Panc1 (cell line): Measurements from ENCODE around the gene SORBS1. TPM values are rescaled to one million over a fixed set of nuclear protein-coding genes. Genes with fewer than 3 reads are reported as not detected.

Experiments used
- ATAC-seq: fragments of 200-7000 bp; cut with Tn5 transposase; 2 replicates; pipeline ENCODE4 v1.9.1; 2020; ENCODE audit warnings: mild to moderate bottlenecking, moderate library complexity
- BruUV-seq: library from RNA; stranded (reverse); fragments of 400-500 nt; replicated peaks from 2 replicates; lab custom pipeline; 2021; lab: Mats Ljungman, UMichigan
- CTCF ChIA-PET: fragments of 300-600 bp; sonication (Branson Sonifier 250); formaldehyde crosslinking; loops from one replicate; lab custom pipeline; 2022; ENCODE audit warnings: antibody characterized with exemption; lab: Charles Lee
- POLR2A ChIA-PET: fragments of 300-600 bp; sonication (Branson Sonifier 250); formaldehyde crosslinking; loops from one replicate; lab custom pipeline; 2022; ENCODE audit warnings: antibody characterized with exemption; lab: Charles Lee
- DNase-seq: peaks from one replicate; pipeline ENCODE4 v3.0.0-alpha.2; 2010; ENCODE audit warnings: low read depth, low spot score
- H3K27ac ChIP-seq: 2 replicates; pipeline ENCODE4 v1.5.1; 2011; ENCODE audit warnings: mild to moderate bottlenecking, low read length, inconsistent platforms
- H3K27me3 ChIP-seq: fragments of 200-500 bp; sonication (Bioruptor generic); 2 replicates; pipeline ENCODE4 v1.6.0; 2014; ENCODE audit warnings: low read length, inconsistent platforms; ENCODE audit not compliant: control insufficient read depth, insufficient read depth
- H3K36me3 ChIP-seq: fragments of 200-500 bp; sonication (Bioruptor generic); 2 replicates; pipeline ENCODE4 v1.5.1; 2014; ENCODE audit warnings: inconsistent platforms, mild to moderate bottlenecking, low read length, moderate library complexity; ENCODE audit not compliant: control insufficient read depth, insufficient read depth
- H3K4me1 ChIP-seq: 2 replicates; pipeline ENCODE4 v1.5.1; 2011; ENCODE audit warnings: inconsistent platforms, mild to moderate bottlenecking, low read length, moderate library complexity; ENCODE audit not compliant: control insufficient read depth, insufficient read depth
- H3K4me3 ChIP-seq, 2 experiments: 2 replicates each; pipeline ENCODE4 v1.5.1; 2011 to 2012; ENCODE audit warnings: low read depth in 2 of 2, low read length in 2 of 2, mild to moderate bottlenecking in 2 of 2, inconsistent platforms in 1 of 2, moderate library complexity in 1 of 2
- H3K9me3 ChIP-seq: fragments of 200-500 bp; sonication (Bioruptor generic); 2 replicates; pipeline ENCODE4 v1.5.1; 2014; ENCODE audit warnings: low read depth, mild to moderate bottlenecking, inconsistent platforms, low read length, moderate library complexity; ENCODE audit not compliant: control insufficient read depth, insufficient read depth
- CTCF ChIP-seq: fragments of 450-650 bp; IDR thresholded peaks from 2 replicates; pipeline ENCODE4 v1.5.1; 2017; ENCODE audit warnings: mild to moderate bottlenecking
- POLR2AphosphoS5 ChIP-seq: IDR thresholded peaks from 2 replicates; pipeline ENCODE4 v1.6.1; 2012; ENCODE audit warnings: mild to moderate bottlenecking, low read depth, low read length, moderate library complexity
- REST ChIP-seq, 2 experiments: IDR thresholded peaks; 2 replicates each; pipeline ENCODE4 v1.6.1; 2011 to 2012; ENCODE audit warnings: low read depth in 2 of 2, control low read depth in 1 of 2, low read length in 1 of 2, mild to moderate bottlenecking in 1 of 2, moderate library complexity in 1 of 2; ENCODE audit not compliant: insufficient read depth in 1 of 2
- SIN3A ChIP-seq: IDR thresholded peaks from 2 replicates; pipeline ENCODE4 v1.6.1; 2012; ENCODE audit warnings: low read depth, mild to moderate bottlenecking, low read length, moderate library complexity, borderline replicate concordance; ENCODE audit not compliant: insufficient read depth
- TCF7L2 ChIP-seq: IDR thresholded peaks from 2 replicates; pipeline ENCODE4 v1.6.1; 2011; ENCODE audit warnings: mild to moderate bottlenecking, low read depth, low read length, inconsistent platforms
- in situ Hi-C: cut with HindIII; loops from 2 replicates; pipeline ENCODE4 v1.10.0; 2016; ENCODE audit warnings: low sequenced_read_pairs, low pct_unique_long_range_greater_than_20kb
- intact Hi-C: fragments of 100-400 bp; cut with micrococcal nuclease; formaldehyde crosslinking; loops from one replicate; pipeline ENCODE4 v1.10.0; 2022; ENCODE audit not compliant: unreplicated experiment
- total RNA-seq: library from RNA; stranded (reverse); gene quantifications from one replicate; pipeline ENCODE4 v1.2.1, GENCODE V29; 2021; ENCODE audit not compliant: unreplicated experiment

The SORBS1 gene
- total RNA-seq, 1 experiment from 2014 or later, result 29.4 TPM

- intact Hi-C loops, result no loop called here
- POLR2A ChIA-PET, result no interaction called here
- in situ Hi-C loops, result no loop called here
- TF ChIP-seq POLR2AphosphoS5, result no peak
- no peak for TF ChIP-seq TCF7L2
- no peak for TF ChIP-seq REST (IDR thresholded peaks at IDR 0.05; ENCODE audit: insufficient read depth in 1 of 2, low read depth in 2 of 2, low read length in 1 of 2)
- TF ChIP-seq CTCF, result no peak
- no peak for TF ChIP-seq SIN3A
- ATAC-seq (no peak), DNase-seq (no peak)
- Histone ChIP-seq H3K27ac (no peak overlapping the region), H3K36me3 (no peaks in the 10 kb centered on the region), H3K27me3 (no peaks in the 10 kb centered on the region), H3K9me3 (no peaks in the 10 kb centered on the region), H3K4me3 (no peak overlapping the region), H3K4me1 (peaks cover 3% of the 10 kb centered on the region)
- no TSS peak for BruUV-seq
- CTCF ChIA-PET, result no interaction called here
These were observed 245.7 kb downstream of the SORBS1 start for GRCh38 chr10:95315509-95315908.

- TF ChIP-seq REST (IDR thresholded peaks at IDR 0.05; ENCODE audit: insufficient read depth in 1 of 2, low read depth in 2 of 2, low read length in 1 of 2) (no peak), POLR2AphosphoS5 (no peak), TCF7L2 (no peak)
- CTCF ChIA-PET, result no interaction called here
- no peaks in the 10 kb centered on the region for H3K9me3 ChIP-seq
- H3K27me3 ChIP-seq, result no peaks in the 10 kb centered on the region
- H3K4me1 ChIP-seq, result peaks cover 14% of the 10 kb centered on the region
- ATAC-seq (peak; percentile 11), DNase-seq (no peak)
- in situ Hi-C loops (no loop called here), intact Hi-C loops (no loop called here)
- POLR2A ChIA-PET, result no interaction called here
- H3K4me3 ChIP-seq, result no peak overlapping the region
- no peaks in the 10 kb centered on the region for H3K36me3 ChIP-seq
- no peak overlapping the region for H3K27ac ChIP-seq
- BruUV-seq, result TSS peak; percentile 56
These were observed 246.8 kb downstream of the SORBS1 start for GRCh38 chr10:95314192-95314918.
